GM18858 (cell line): ENCODE measurements around the gene HSFX1.
"Not testable (repeated sequence)": the region's sequence is repeated elsewhere in the genome, so short reads cannot be mapped to it uniquely, and the experiment has no call there.

Experiments
- ATAC-seq: cut with Tn5 transposase; IDR thresholded peaks from one replicate; pipeline ENCODE4 v1.9.1; 2021; ENCODE audit not compliant: unreplicated experiment

Gene HSFX1

GRCh38 chrX:149773768-149774167 lies at the start of gene HSFX1:
HSFX1 (plus strand) TSS chrX:149774068; CDS start chrX:149774682, 614 bp downstream.
- not testable (repeated sequence) for ATAC-seq

GRCh38 chrX:149727308-149727707 lies 46.6 kb upstream of the HSFX1 start:
- not testable (repeated sequence) for ATAC-seq

GRCh38 chrX:149742269-149742668 lies 31.6 kb upstream of the HSFX1 start:
- not testable (repeated sequence) for ATAC-seq

GRCh38 chrX:149746390-149747007 lies 27.4 kb upstream of the HSFX1 start:
- not testable (repeated sequence) for ATAC-seq

- no peak for ATAC-seq
Observed at GRCh38 chrX:149757206-149758067, 16.4 kb upstream of the HSFX1 start.

- no peak for ATAC-seq
Observed at GRCh38 chrX:149758068-149758714, 15.7 kb upstream of the HSFX1 start.

- not testable (repeated sequence) for ATAC-seq
Observed at GRCh38 chrX:149758715-149759078, 15.2 kb upstream of the HSFX1 start.

- ATAC-seq: no peak
Observed at GRCh38 chrX:149759824-149760223, 14.0 kb upstream of the HSFX1 start.

GRCh38 chrX:149760965-149761364 lies 12.9 kb upstream of the HSFX1 start:
- ATAC-seq: no peak

GRCh38 chrX:149761858-149762674 lies 11.8 kb upstream of the HSFX1 start:
- not testable (repeated sequence) for ATAC-seq

GRCh38 chrX:149762696-149763614 lies 10.9 kb upstream of the HSFX1 start:
- ATAC-seq: no peak

GRCh38 chrX:149770344-149770743 lies 3.5 kb upstream of the HSFX1 start:
- not testable (repeated sequence) for ATAC-seq

- not testable (repeated sequence) for ATAC-seq
Observed at GRCh38 chrX:149773026-149773425, 842 bp upstream of the HSFX1 start.

- not testable (repeated sequence) for ATAC-seq
Observed at GRCh38 chrX:149777999-149778398, 4.1 kb downstream of the HSFX1 start.

GRCh38 chrX:149781727-149782126 lies 7.9 kb downstream of the HSFX1 start, which contains the start of gene MAGEA9:
MAGEA9 (plus strand) TSS chrX:149781930; CDS start chrX:149786211, 4,281 bp downstream.
- not testable (repeated sequence) for ATAC-seq

- peak; percentile 99 for ATAC-seq
Observed at GRCh38 chrX:149795531-149795930, 21.7 kb downstream of the HSFX1 start.

- ATAC-seq: no peak
Observed at GRCh38 chrX:149799095-149799714, 25.3 kb downstream of the HSFX1 start.

- no peak for ATAC-seq
Observed at GRCh38 chrX:149799938-149800337, 26.1 kb downstream of the HSFX1 start.

GRCh38 chrX:149803458-149804062 lies 29.7 kb downstream of the HSFX1 start:
- no peak for ATAC-seq
